K562 (cell line): ENCODE results near the gene ZBTB47. TPM values are rescaled to one million over a fixed set of nuclear protein-coding genes. Genes with fewer than 3 reads are reported as not detected.
A peak's percentile ranks its signal among the peaks of the same experiment; 100 is the strongest.

Experiments
- ATAC-seq: fragments of 200-7000 bp; cut with Tn5 transposase; 3 replicates; pipeline ENCODE4 v1.9.1; 2020; ENCODE audit warnings: moderate library complexity
- BruUV-seq: library from RNA; stranded (reverse); fragments of 400-500 nt; replicated peaks from 2 replicates; lab custom pipeline; 2021; lab: Mats Ljungman, UMichigan
- CTCF ChIA-PET: fragments of 300-600 bp; formaldehyde crosslinking; extraction: SDS; loops from one replicate; lab custom pipeline; 2021; ENCODE audit warnings: low intra/inter-chr PET ratio; lab: Yijun Ruan, JAX
- POLR2A ChIA-PET: fragments of 300-600, 350-650 bp; sonication (Branson Sonifier 250); formaldehyde crosslinking; extraction: SDS; loops from one replicate; lab custom pipeline; 2021; ENCODE audit warnings: antibody characterized with exemption, inconsistent platforms; lab: Yijun Ruan, JAX
- DNase-seq, 4 experiments: peaks; one replicate each; pipeline versions ENCODE4 v3.0.0 to v3.0.0-alpha.2; 2011 to 2018; ENCODE audit warnings: low spot score in 3 of 4, mixed read lengths in 3 of 4; ENCODE audit errors: extremely low read depth in 1 of 4
- FAIRE-seq: peaks from 2 replicates; lab custom pipeline; 2011; peaks lifted over from hg19 to GRCh38; lab: Jason Lieb, UNC
- H2AFZ ChIP-seq: 2 replicates; pipeline ENCODE4 v1.6.0; 2011; ENCODE audit warnings: low read depth, low read length, control low read depth, inconsistent platforms
- H3K27ac ChIP-seq: fragments of 200-600 bp; 3 replicates; pipeline ENCODE4 v1.8.0; 2011; ENCODE audit warnings: low read depth, mild to moderate bottlenecking, control low read depth, inconsistent platforms, low read length, moderate library complexity, mixed read lengths; ENCODE audit errors: extremely low read depth
- H3K27me3 ChIP-seq, 2 experiments: fragments of 300-600 bp in 1 of 2; 2 replicates in 1 of 2; 3 replicates in 1 of 2; pipeline versions ENCODE4 v1.6.0 to v1.8.0; 2011; ENCODE audit warnings: inconsistent platforms in 2 of 2, low read length in 2 of 2, mild to moderate bottlenecking in 1 of 2, mixed read lengths in 1 of 2, moderate library complexity in 1 of 2; ENCODE audit not compliant: control insufficient read depth in 2 of 2, insufficient read depth in 2 of 2
- H3K36me3 ChIP-seq: fragments of 300-600 bp; 3 replicates; pipeline ENCODE4 v1.8.0; 2011; ENCODE audit warnings: mild to moderate bottlenecking, low read length, inconsistent platforms; ENCODE audit not compliant: control insufficient read depth, insufficient read depth
- H3K4me1 ChIP-seq, 2 experiments: fragments of 200-600 bp in 1 of 2; replicated peaks in 1 of 2; 2 replicates in 1 of 2; 3 replicates in 1 of 2; pipeline versions ENCODE4 v1.5.1 to v1.8.0; 2011; ENCODE audit warnings: inconsistent platforms in 2 of 2, low read length in 2 of 2, mild to moderate bottlenecking in 1 of 2, mixed read lengths in 1 of 2, moderate library complexity in 1 of 2; ENCODE audit not compliant: control insufficient read depth in 2 of 2, insufficient read depth in 2 of 2
- H3K4me2 ChIP-seq: 2 replicates; pipeline ENCODE4 v1.6.1; 2011; ENCODE audit warnings: low read length, control low read depth, inconsistent platforms, mixed read lengths; ENCODE audit not compliant: insufficient read depth
- H3K4me3 ChIP-seq: fragments of 200-600 bp; sonication (generic), shearing (Covaris generic); 2 replicates; pipeline ENCODE4 v1.5.1; 2016; ENCODE audit warnings: control low read depth, inconsistent platforms
- H3K79me2 ChIP-seq: fragments of 200-600 bp; 3 replicates; pipeline ENCODE4 v1.8.0; 2011; ENCODE audit warnings: low read length, inconsistent platforms; ENCODE audit not compliant: control insufficient read depth, insufficient read depth
- H3K9ac ChIP-seq, 2 experiments: 2 replicates each; pipeline versions ENCODE4 v1.6.0 to v1.6.1; 2011; ENCODE audit warnings: low read depth in 2 of 2, low read length in 2 of 2, control low read depth in 1 of 2, inconsistent platforms in 1 of 2, mild to moderate bottlenecking in 1 of 2, mixed read lengths in 1 of 2; ENCODE audit not compliant: insufficient read depth in 1 of 2
- H3K9me1 ChIP-seq: one replicate; pipeline ENCODE4 v1.6.0; 2011; ENCODE audit warnings: inconsistent platforms, mild to moderate bottlenecking, low read length, moderate library complexity; ENCODE audit not compliant: control insufficient read depth, insufficient read depth
- H3K9me3 ChIP-seq: replicated peaks from 2 replicates; pipeline ENCODE4 v1.5.1; 2011; ENCODE audit warnings: low read depth, low read length, inconsistent platforms; ENCODE audit not compliant: control insufficient read depth, insufficient read depth
- H4K20me1 ChIP-seq: replicated peaks from 2 replicates; pipeline ENCODE4 v1.6.1; 2011; ENCODE audit warnings: low read length, inconsistent platforms, mixed read lengths; ENCODE audit not compliant: control insufficient read depth, insufficient read depth
- ETV6 ChIP-seq, 3 experiments: fragments of 150-350 bp in 1 of 3; sonication (generic) in 1 of 3; formaldehyde crosslinking in 1 of 3; IDR thresholded peaks; 2 replicates each; pipeline versions ENCODE4 v1.6.1 to v1.8.0; 2014 to 2022; ENCODE audit warnings: borderline replicate concordance in 2 of 3, low read depth in 2 of 3, antibody characterized with exemption in 1 of 3, low read length in 1 of 3, mild to moderate bottlenecking in 1 of 3, missing genetic modification reagents in 1 of 3
- FOXJ2 ChIP-seq: fragments of 200-800 bp; sonication (Bioruptor generic); IDR thresholded peaks from 2 replicates; pipeline ENCODE4 v1.6.1; 2016; ENCODE audit warnings: missing genetic modification characterization, missing compliant biosample characterization
- MTA2 ChIP-seq: fragments of 450-650 bp; IDR thresholded peaks from 2 replicates; pipeline ENCODE4 v1.6.1; 2016; ENCODE audit warnings: low read depth
- SIX5 ChIP-seq, 2 experiments: IDR thresholded peaks; 2 replicates each; pipeline ENCODE4 v1.6.1; 2011; ENCODE audit warnings: low read length in 2 of 2, borderline replicate concordance in 1 of 2, low read depth in 1 of 2, mild to moderate bottlenecking in 1 of 2, moderate library complexity in 1 of 2; ENCODE audit not compliant: insufficient read depth in 1 of 2
- WGBS: fragments of 100-300 bp; shearing (Covaris generic); methylation state at CpG from one replicate; pipeline ENCODE4 v1.1.6; 2016; ENCODE audit warnings: low coverage, mixed read lengths; ENCODE audit not compliant: insufficient coverage; ENCODE audit errors: missing lambda C conversion rate; 5-methylcytosine and 5-hydroxymethylcytosine counted together
- in situ Hi-C: fragments of 300-500 bp; cut with MboI; formaldehyde crosslinking; loops from 4 replicates; pipeline ENCODE4 v1.15.0; 2018; ENCODE audit warnings: inconsistent platforms, mixed read lengths
- intact Hi-C: fragments of 100-400 bp; cut with micrococcal nuclease; formaldehyde crosslinking; loops from 2 replicates; pipeline ENCODE4 v1.14.2; 2022
- polyA plus RNA-seq, 8 experiments: library from polyadenylated mRNA; depleted of rRNA in 4 of 8; stranded (reverse) in 5 of 8; unstranded in 3 of 8; fragments of >200 nt; fragmentation: Nextera tagmentation in 2 of 8; fragmentation: Illumina TruSeq in 1 of 8; extraction: Ambion mirVana in 2 of 8; extraction: Trizol in 1 of 8; gene quantifications; 2 replicates each; pipeline versions ENCODE4 v1.2.1 to v1.2.3, GENCODE V29; 2011 to 2014; ENCODE audit warnings: inconsistent platforms in 1 of 8, missing spikeins in 1 of 8
- total RNA-seq, 7 experiments: library from RNA; depleted of rRNA in 6 of 7; stranded (reverse); fragments of >200 nt in 6 of 7; fragmentation: Illumina TruSeq in 2 of 7; extraction: Trizol in 2 of 7; gene quantifications; 2 replicates each; pipeline versions ENCODE4 v1.2.1 to v1.2.3, GENCODE V29; 2011 to 2021; ENCODE audit warnings: low replicate concordance in 1 of 7

ZBTB47 gene
- total and polyA plus RNA-seq, 9 of the 15 experiments (the other 6 are each of a cell fraction or from before 2014, with no cell fraction given), result 0.11 to 4.6 (median 1.7) TPM; not detected in 1

DNA sequence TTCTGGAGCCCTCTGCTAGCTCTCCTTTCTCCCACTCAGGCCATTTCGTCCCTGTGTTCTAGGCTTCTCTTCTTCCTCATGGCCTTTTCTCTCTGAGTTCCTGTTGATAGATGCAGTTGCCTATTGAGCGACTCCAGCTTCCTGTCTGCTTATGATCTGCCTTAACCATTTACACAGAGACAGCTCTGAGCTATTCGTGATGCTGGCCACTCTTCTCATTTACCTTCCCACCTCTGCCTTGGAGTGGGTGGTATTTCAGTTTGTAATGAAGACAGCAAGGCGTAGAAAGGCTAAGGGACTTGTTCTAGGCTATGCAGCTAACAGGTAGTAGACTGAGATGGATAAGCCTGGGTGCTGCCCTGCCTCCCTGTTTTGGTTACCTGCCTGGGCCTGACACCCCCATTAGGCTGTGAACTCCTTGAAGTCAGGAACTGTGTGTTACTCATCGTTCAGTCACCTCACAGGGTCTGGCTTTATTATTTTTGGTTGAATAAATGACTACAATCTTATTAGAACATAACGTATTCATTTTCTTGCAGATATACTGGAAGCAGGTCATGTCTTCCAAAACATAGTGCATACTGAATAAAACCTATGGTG, 12.6 kb upstream of the ZBTB47 start:
- TF ChIP-seq ETV6 (IDR thresholded peaks at IDR 0.05; ENCODE audit: borderline replicate concordance in 1 of 2, low read depth in 2 of 2, low read length in 1 of 2) (no peak), ETV6 (CRISPR knock-in tag; IDR thresholded peaks at IDR 0.05; ENCODE audit: borderline replicate concordance) (no peak), MTA2 (no peak)
- TF ChIP-seq, all 486 proteins: peak for 0
- peaks cover 94% of the 10 kb centered on the region for H3K36me3 ChIP-seq
- BruUV-seq, result no TSS peak

GRCh38 chr3:42647821-42648459, 5.6 kb upstream of the ZBTB47 start:
- Histone ChIP-seq H3K27me3 (no peaks in the 10 kb centered on the region), H3K27ac (no peak overlapping the region), H3K4me3 (no peak overlapping the region), H2AFZ (no peak overlapping the region), H3K9me3 (no peaks in the 10 kb centered on the region), H3K4me1 (peaks cover 5 to 11% of the 10 kb centered on the region in 2 experiments), H3K4me2 (no peak overlapping the region), H4K20me1 (no peaks in the 10 kb centered on the region), H3K36me3 (peaks cover 60% of the 10 kb centered on the region), H3K9ac (no peak overlapping the region), H3K9me1 (peaks cover 4% of the 10 kb centered on the region), H3K79me2 (no peaks in the 10 kb centered on the region)
- no peak for FAIRE-seq
- ChIA-PET CTCF (no interaction called here), POLR2A (interaction anchor here (0.9 to 1.3 kb wide), 5 partner anchors 8 to 24 kb away, joined by 3 to 4 read pairs (median 3); no protein-coding TSS in a partner anchor)
- BruUV-seq, result TSS peak; percentile 30
- TF ChIP-seq SIX5 (IDR thresholded peaks at IDR 0.05; ENCODE audit: borderline replicate concordance in 1 of 2, insufficient read depth in 1 of 2, low read depth in 1 of 2, low read length in 2 of 2) (0 out of 4 replicates have a peak, but pooled peaks of 1 of the 2 experiments have one; percentile 15), FOXJ2 (no peak)
- no peak for ATAC-seq
- in situ Hi-C loops (no loop called here), intact Hi-C loops (no loop called here)
- WGBS, result 72% methylated on average over 5 of the region's 5 CpGs
- no peak for DNase-seq

More for the DNA sequence above, 12.6 kb upstream of the ZBTB47 start:
- Histone ChIP-seq H3K9me1 (no peaks in the 10 kb centered on the region), H4K20me1 (no peaks in the 10 kb centered on the region), H3K27ac (no peak overlapping the region), H3K4me3 (no peak overlapping the region), H3K79me2 (peaks cover 11% of the 10 kb centered on the region; the same call in 1 of the 3 replicates), H3K4me1 (no peaks in the 10 kb centered on the region), H3K9me3 (no peaks in the 10 kb centered on the region), H2AFZ (no peak overlapping the region), H3K9ac (no peak overlapping the region), H3K27me3 (no peaks in the 10 kb centered on the region), H3K4me2 (no peak overlapping the region)
- in situ Hi-C loops (no loop called here), intact Hi-C loops (no loop called here)
- no peak for ATAC-seq
- FAIRE-seq, result no peak
- 95% methylated on average over 6 of the region's 6 CpGs for WGBS
- ChIA-PET POLR2A (interaction anchor here (0.6 to 4.9 kb wide), 3 partner anchors 10 to 30 kb away, joined by 3 to 37 read pairs (median 5); no protein-coding TSS in a partner anchor), CTCF (no interaction called here)
- no peak for DNase-seq
